Stomach smooth muscle (tissue), 2 donors: ENCODE results near the gene DPH2.

Experiments used
- H3K27ac ChIP-seq: one replicate; pipeline ENCODE4 v1.7.0; 2013; ENCODE audit warnings: mild to moderate bottlenecking, low read length, inconsistent platforms
- H3K27me3 ChIP-seq, 2 donors: one replicate each; pipeline ENCODE4 v1.7.0; 2013; ENCODE audit warnings: low read length in 2 of 2; ENCODE audit not compliant: insufficient read depth in 2 of 2, control insufficient read depth in 1 of 2
- H3K36me3 ChIP-seq, 2 donors: one replicate each; pipeline ENCODE4 v1.7.0; 2013; ENCODE audit warnings: low read length in 2 of 2; ENCODE audit not compliant: control insufficient read depth in 2 of 2, insufficient read depth in 2 of 2
- H3K4me1 ChIP-seq: one replicate; pipeline ENCODE4 v1.7.0; 2013; ENCODE audit warnings: low read length; ENCODE audit not compliant: control insufficient read depth, insufficient read depth
- H3K4me3 ChIP-seq, 2 donors: one replicate each; pipeline ENCODE4 v1.7.0; 2013; ENCODE audit warnings: low read length in 2 of 2
- H3K9ac ChIP-seq, 2 donors: one replicate each; pipeline ENCODE4 v1.7.0; 2013; ENCODE audit warnings: low read length in 2 of 2, mild to moderate bottlenecking in 1 of 2
- H3K9me3 ChIP-seq, 2 donors: one replicate each; pipeline ENCODE4 v1.7.0; 2013; ENCODE audit warnings: low read length in 2 of 2; ENCODE audit not compliant: control insufficient read depth in 2 of 2
- donor health status: healthy.
- donor health status: Pancreatic carcinoma.

DPH2 gene

GRCh38 chr1:43970502-43970901, 692 bp downstream of the DPH2 start:
- Histone ChIP-seq H3K9me3 (no peaks in the 10 kb centered on the region), H3K4me3 (peak overlapping the region; percentile 97 to 99), H3K4me1 (peaks cover 25% of the 10 kb centered on the region), H3K9ac (peak overlapping the region; percentile 80 to 84), H3K36me3 (peaks cover 7 to 20% of the 10 kb centered on the region in 2 donors), H3K27ac (peak overlapping the region; percentile 24), H3K27me3 (no peaks in the 10 kb centered on the region)

- no peak overlapping the region for H3K9ac ChIP-seq
- H3K4me3 ChIP-seq = peak overlapping the region in 1 of 2 donors; percentile 97
- no peaks in the 10 kb centered on the region for H3K9me3 ChIP-seq
Measured at GRCh38 chr1:43970911-43971310, 1.1 kb downstream of the DPH2 start.

GRCh38 chr1:43971336-43971980, 1.6 kb downstream of the DPH2 start:
- Histone ChIP-seq H3K27me3 (no peaks in the 10 kb centered on the region), H3K36me3 (peaks cover 11 to 19% of the 10 kb centered on the region in 2 donors), H3K4me3 (no peak overlapping the region), H3K4me1 (peaks cover 34% of the 10 kb centered on the region), H3K9me3 (no peaks in the 10 kb centered on the region), H3K9ac (no peak overlapping the region), H3K27ac (no peak overlapping the region)

More at GRCh38 chr1:43970911-43971310, 1.1 kb downstream of the DPH2 start:
- peaks cover 29% of the 10 kb centered on the region for H3K4me1 ChIP-seq
- H3K27ac ChIP-seq = no peak overlapping the region
- H3K36me3 ChIP-seq = peaks cover 7 to 19% of the 10 kb centered on the region in 2 donors
- H3K27me3 ChIP-seq = no peaks in the 10 kb centered on the region

GRCh38 chr1:43973981-43974442, 4.2 kb downstream of the DPH2 start:
- Histone ChIP-seq H3K9ac (peak overlapping the region; percentile 89 to 91), H3K4me3 (peak overlapping the region; percentile 87 to 91), H3K27ac (peak overlapping the region; percentile 92), H3K36me3 (peaks cover 25 to 28% of the 10 kb centered on the region in 2 donors), H3K4me1 (peaks cover 51% of the 10 kb centered on the region), H3K9me3 (no peaks in the 10 kb centered on the region), H3K27me3 (no peaks in the 10 kb centered on the region)

- H3K9ac ChIP-seq = peak within 1 kb of the TSS; percentile 89 to 91
- peak within 1 kb of the TSS; percentile 92 for H3K27ac ChIP-seq
- peaks cover 25 to 28% of the 10 kb centered on the region in 2 donors for H3K36me3 ChIP-seq
- H3K27me3 ChIP-seq = no peaks in the 10 kb centered on the region
- peak within 1 kb of the TSS; percentile 87 to 91 for H3K4me3 ChIP-seq
- H3K9me3 ChIP-seq = no peaks in the 10 kb centered on the region
- peaks cover 51% of the 10 kb centered on the region for H3K4me1 ChIP-seq
Measured at GRCh38 chr1:43974443-43975248, 4.8 kb downstream of the DPH2 start, which contains the start of gene ATP6V0B. TSS of gene ATP6V0B (plus strand) at chr1:43974960. CDS start at chr1:43975041, 81 bp downstream.

- H3K9me3 ChIP-seq = no peaks in the 10 kb centered on the region
- peaks cover 25 to 28% of the 10 kb centered on the region in 2 donors for H3K36me3 ChIP-seq
- peak overlapping the region; percentile 92 for H3K27ac ChIP-seq
- H3K9ac ChIP-seq = peak overlapping the region; percentile 83 to 89
- no peaks in the 10 kb centered on the region for H3K27me3 ChIP-seq
- H3K4me3 ChIP-seq = peak overlapping the region; percentile 87 to 91
- peaks cover 54% of the 10 kb centered on the region for H3K4me1 ChIP-seq
Measured at GRCh38 chr1:43975249-43975961, 5.6 kb downstream of the DPH2 start.

- Histone ChIP-seq H3K36me3 (peaks cover 25 to 28% of the 10 kb centered on the region in 2 donors), H3K4me1 (peaks cover 52% of the 10 kb centered on the region), H3K9ac (peak overlapping the region; percentile 83 to 89), H3K27ac (peak overlapping the region; percentile 92), H3K9me3 (no peaks in the 10 kb centered on the region), H3K27me3 (no peaks in the 10 kb centered on the region), H3K4me3 (peak overlapping the region; percentile 87 to 91)
Measured at GRCh38 chr1:43976045-43976444, 6.2 kb downstream of the DPH2 start.

GRCh38 chr1:43976890-43977289, 7.1 kb downstream of the DPH2 start:
- Histone ChIP-seq H3K9me3 (no peaks in the 10 kb centered on the region), H3K36me3 (peaks cover 25 to 26% of the 10 kb centered on the region in 2 donors), H3K9ac (no peak overlapping the region), H3K27ac (no peak overlapping the region), H3K4me3 (peak overlapping the region in 1 of 2 donors; percentile 87), H3K4me1 (peaks cover 51% of the 10 kb centered on the region), H3K27me3 (no peaks in the 10 kb centered on the region)

- no peak overlapping the region for H3K27ac ChIP-seq
- peaks cover 51% of the 10 kb centered on the region for H3K4me1 ChIP-seq
- no peak overlapping the region for H3K9ac ChIP-seq
- no peaks in the 10 kb centered on the region for H3K9me3 ChIP-seq
- no peak overlapping the region for H3K4me3 ChIP-seq
- peaks cover 20 to 24% of the 10 kb centered on the region in 2 donors for H3K36me3 ChIP-seq
- H3K27me3 ChIP-seq = no peaks in the 10 kb centered on the region
Measured at GRCh38 chr1:43977376-43978263, 7.8 kb downstream of the DPH2 start.

GRCh38 chr1:43978264-43978550, 8.4 kb downstream of the DPH2 start:
- H3K9ac ChIP-seq = no peak overlapping the region
- no peaks in the 10 kb centered on the region for H3K9me3 ChIP-seq
- H3K27me3 ChIP-seq = no peaks in the 10 kb centered on the region
- peaks cover 19 to 24% of the 10 kb centered on the region in 2 donors for H3K36me3 ChIP-seq
- H3K4me3 ChIP-seq = peak overlapping the region in 1 of 2 donors; percentile 76
- H3K4me1 ChIP-seq = peaks cover 51% of the 10 kb centered on the region
- H3K27ac ChIP-seq = no peak overlapping the region
